OCI-LY3 (cell line): ENCODE measurements around the gene PPM1N.

Experiments
- EZH2phosphoT487 ChIP-seq: fragments of 200-600 bp; shearing (Covaris generic); IDR thresholded peaks from 2 replicates; pipeline ENCODE4 v1.6.1; 2018; ENCODE audit warnings: antibody characterized with exemption, mixed run types, low read depth
- TF ChIP-seq, protein P1 (sequence below): fragments of 200-600, 300-600 bp; sonication (generic); IDR thresholded peaks from 2 replicates; pipeline ENCODE4 v1.5.1; 2014; ENCODE audit warnings: antibody characterized with exemption, low read length, low read depth

DNA sequence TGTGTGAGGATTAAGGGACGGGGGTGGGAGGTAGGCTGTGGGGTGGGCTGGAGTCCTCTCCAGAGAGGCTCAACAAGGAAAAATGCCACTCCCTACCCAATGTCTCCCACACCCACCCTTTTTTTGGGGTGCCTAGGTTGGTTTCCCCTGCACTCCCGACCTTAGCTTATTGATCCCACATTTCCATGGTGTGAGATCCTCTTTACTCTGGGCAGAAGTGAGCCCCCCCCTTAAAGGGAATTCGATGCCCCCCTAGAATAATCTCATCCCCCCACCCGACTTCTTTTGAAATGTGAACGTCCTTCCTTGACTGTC is 24.9 kb upstream of the PPM1N start:
- TF ChIP-seq, protein P1, sequence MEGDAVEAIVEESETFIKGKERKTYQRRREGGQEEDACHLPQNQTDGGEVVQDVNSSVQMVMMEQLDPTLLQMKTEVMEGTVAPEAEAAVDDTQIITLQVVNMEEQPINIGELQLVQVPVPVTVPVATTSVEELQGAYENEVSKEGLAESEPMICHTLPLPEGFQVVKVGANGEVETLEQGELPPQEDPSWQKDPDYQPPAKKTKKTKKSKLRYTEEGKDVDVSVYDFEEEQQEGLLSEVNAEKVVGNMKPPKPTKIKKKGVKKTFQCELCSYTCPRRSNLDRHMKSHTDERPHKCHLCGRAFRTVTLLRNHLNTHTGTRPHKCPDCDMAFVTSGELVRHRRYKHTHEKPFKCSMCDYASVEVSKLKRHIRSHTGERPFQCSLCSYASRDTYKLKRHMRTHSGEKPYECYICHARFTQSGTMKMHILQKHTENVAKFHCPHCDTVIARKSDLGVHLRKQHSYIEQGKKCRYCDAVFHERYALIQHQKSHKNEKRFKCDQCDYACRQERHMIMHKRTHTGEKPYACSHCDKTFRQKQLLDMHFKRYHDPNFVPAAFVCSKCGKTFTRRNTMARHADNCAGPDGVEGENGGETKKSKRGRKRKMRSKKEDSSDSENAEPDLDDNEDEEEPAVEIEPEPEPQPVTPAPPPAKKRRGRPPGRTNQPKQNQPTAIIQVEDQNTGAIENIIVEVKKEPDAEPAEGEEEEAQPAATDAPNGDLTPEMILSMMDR = no peak
- TF ChIP-seq EZH2phosphoT487 = no peak
